Muscle of leg (tissue), 11 donors: ENCODE measurements around the gene DOCK1. TPM values are rescaled to one million over a fixed set of nuclear protein-coding genes. Genes with fewer than 3 reads are reported as not detected.
A peak's percentile ranks its signal among the peaks of the same experiment; 100 is the strongest.

Source experiments
- DNase-seq: peaks from one replicate; pipeline ENCODE4 v3.0.0; 2013
- H3K27ac ChIP-seq: one replicate; pipeline ENCODE4 v1.5.1; 2013; ENCODE audit warnings: mild to moderate bottlenecking, low read length, control low read depth
- H3K27me3 ChIP-seq: one replicate; pipeline ENCODE4 v1.6.1; 2013; ENCODE audit warnings: low read length; ENCODE audit not compliant: control insufficient read depth, insufficient read depth
- H3K36me3 ChIP-seq: one replicate; pipeline ENCODE4 v1.6.1; 2013; ENCODE audit warnings: low read length; ENCODE audit not compliant: control insufficient read depth, insufficient read depth
- H3K4me1 ChIP-seq: one replicate; pipeline ENCODE4 v1.6.1; 2013; ENCODE audit warnings: low read length; ENCODE audit not compliant: control insufficient read depth, insufficient read depth
- H3K4me3 ChIP-seq: one replicate; pipeline ENCODE4 v1.5.1; 2013; ENCODE audit warnings: low read length, control low read depth
- H3K9me3 ChIP-seq: replicated peaks from 2 replicates; pipeline ENCODE4 v1.6.1; 2013; ENCODE audit warnings: low read depth, low read length; ENCODE audit not compliant: control insufficient read depth
- WGBS: methylation state at CpG from one replicate; pipeline ENCODE4 v1.1.5; 2013; ENCODE audit warnings: missing lambda C conversion rate; ENCODE audit not compliant: insufficient coverage; 5-methylcytosine and 5-hydroxymethylcytosine counted together
- polyA plus RNA-seq, 8 donors: library from polyadenylated mRNA; unstranded; fragments of 120-200 nt; gene quantifications; one replicate each; pipeline versions ENCODE4 v1.2.1 to v1.2.3, GENCODE V29; 2013; ENCODE audit warnings: inconsistent platforms in 1 of 8, low replicate concordance in 1 of 8; ENCODE audit not compliant: insufficient read length in 8 of 8, insufficient read depth in 1 of 8
- total RNA-seq: library from RNA; stranded (reverse); fragments of 120-200 nt; gene quantifications from one replicate; pipeline ENCODE4 v1.2.4, GENCODE V29; 2013

DOCK1 gene
- total and polyA plus RNA-seq, 9 donors = 27.3 to 52.9 (median 37.1) TPM

GRCh38 chr10:127089446-127089845 lies 184.2 kb downstream of the DOCK1 start:
- 82% methylated on average over 2 of the region's 5 CpGs for WGBS
- H3K27ac ChIP-seq = no peak overlapping the region
- DNase-seq = no peak
- no peak overlapping the region for H3K4me3 ChIP-seq
- no peaks in the 10 kb centered on the region for H3K9me3 ChIP-seq
- no peaks in the 10 kb centered on the region for H3K4me1 ChIP-seq
- no peaks in the 10 kb centered on the region for H3K27me3 ChIP-seq
- H3K36me3 ChIP-seq = peaks cover 7% of the 10 kb centered on the region

DNA sequence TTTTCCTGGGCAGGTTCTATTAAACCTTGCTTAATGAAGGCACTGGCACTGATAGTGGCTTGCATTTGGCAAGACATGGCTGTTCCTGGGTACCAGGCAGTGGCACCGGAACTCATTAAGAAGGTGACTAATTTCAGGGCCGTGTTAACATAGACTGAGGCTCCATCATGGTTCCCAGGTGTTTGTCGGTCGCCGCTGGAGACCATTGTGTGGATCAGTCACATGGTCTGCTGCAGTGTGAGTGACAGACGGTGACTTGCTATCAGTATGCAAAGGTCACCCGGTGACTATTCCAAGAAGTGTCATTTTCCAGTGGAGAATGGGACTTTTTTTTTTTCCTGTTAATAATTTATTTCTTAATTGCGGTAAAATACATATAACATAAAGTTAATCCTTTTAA lies 184.9 kb downstream of the DOCK1 start:
- Histone ChIP-seq H3K27ac (no peak overlapping the region), H3K4me1 (no peaks in the 10 kb centered on the region), H3K9me3 (no peaks in the 10 kb centered on the region), H3K27me3 (no peaks in the 10 kb centered on the region), H3K36me3 (peaks cover 6% of the 10 kb centered on the region), H3K4me3 (no peak overlapping the region)
- DNase-seq = no peak
- 94% methylated on average over 5 of the region's 8 CpGs for WGBS

DNA sequence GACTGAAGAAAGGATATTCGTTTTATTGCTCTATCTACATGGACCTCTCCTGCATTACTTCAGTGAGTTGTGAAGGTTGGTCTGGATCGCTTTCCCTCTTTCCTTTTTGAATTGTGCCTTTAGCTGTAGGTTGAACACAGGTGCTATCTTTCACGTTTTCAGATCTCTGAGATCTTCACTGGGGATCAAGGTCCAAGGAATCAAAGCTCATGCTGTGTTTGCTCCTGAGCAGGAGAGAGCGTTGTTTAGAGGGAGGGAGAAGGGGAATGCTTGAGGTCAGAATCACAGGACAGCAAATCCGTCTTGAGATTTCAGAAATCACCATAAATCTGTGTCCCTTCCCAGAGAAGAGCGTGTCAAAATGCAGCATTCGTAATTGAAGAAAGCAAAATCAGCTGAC lies 186.1 kb downstream of the DOCK1 start:
- DNase-seq = no peak
- Histone ChIP-seq H3K9me3 (no peaks in the 10 kb centered on the region), H3K27me3 (no peaks in the 10 kb centered on the region), H3K4me1 (no peaks in the 10 kb centered on the region), H3K4me3 (no peak overlapping the region), H3K27ac (no peak overlapping the region), H3K36me3 (peaks cover 7% of the 10 kb centered on the region)
- WGBS = 96% methylated on average over 2 of the region's 7 CpGs

DNA sequence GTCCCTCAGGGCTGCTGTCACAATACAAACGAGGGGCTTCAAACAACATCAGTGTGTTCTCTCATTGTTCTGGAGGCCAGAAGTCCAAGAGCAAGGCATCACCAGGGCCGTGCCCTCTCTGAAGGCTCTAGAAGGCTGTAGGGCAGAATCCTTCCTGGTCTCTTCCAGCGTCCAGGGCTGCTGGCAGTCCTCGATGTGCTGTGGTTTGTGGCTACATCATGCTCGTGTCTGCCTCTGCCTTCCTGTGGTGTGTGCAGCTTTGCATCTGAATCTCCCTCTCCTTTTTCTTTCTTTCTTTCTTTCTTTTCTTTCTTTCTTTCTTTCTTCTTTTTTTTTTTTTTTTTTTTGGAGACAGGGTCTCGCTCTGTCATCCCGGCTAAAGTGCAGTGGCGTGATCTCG lies 187.7 kb downstream of the DOCK1 start:
- Histone ChIP-seq H3K27me3 (no peaks in the 10 kb centered on the region), H3K9me3 (no peaks in the 10 kb centered on the region), H3K27ac (no peak overlapping the region), H3K36me3 (peaks cover 9% of the 10 kb centered on the region), H3K4me1 (no peaks in the 10 kb centered on the region), H3K4me3 (no peak overlapping the region)
- no peak for DNase-seq
- 83% methylated on average over 3 of the region's 9 CpGs for WGBS

GRCh38 chr10:127094984-127095383 lies 189.8 kb downstream of the DOCK1 start:
- H3K27ac ChIP-seq = no peak overlapping the region
- H3K9me3 ChIP-seq = no peaks in the 10 kb centered on the region
- no peak for DNase-seq
- H3K36me3 ChIP-seq = peaks cover 9% of the 10 kb centered on the region
- WGBS = 90% methylated on average over 4 of the region's 4 CpGs
- H3K4me1 ChIP-seq = no peaks in the 10 kb centered on the region
- H3K4me3 ChIP-seq = no peak overlapping the region
- no peaks in the 10 kb centered on the region for H3K27me3 ChIP-seq

GRCh38 chr10:127100983-127101615 lies 195.9 kb downstream of the DOCK1 start:
- Histone ChIP-seq H3K9me3 (no peaks in the 10 kb centered on the region), H3K4me3 (no peak overlapping the region), H3K27me3 (no peaks in the 10 kb centered on the region), H3K27ac (no peak overlapping the region), H3K4me1 (no peaks in the 10 kb centered on the region), H3K36me3 (peaks cover 5% of the 10 kb centered on the region)
- WGBS = 87% methylated on average over 7 of the region's 10 CpGs
- no peak for DNase-seq

DNA sequence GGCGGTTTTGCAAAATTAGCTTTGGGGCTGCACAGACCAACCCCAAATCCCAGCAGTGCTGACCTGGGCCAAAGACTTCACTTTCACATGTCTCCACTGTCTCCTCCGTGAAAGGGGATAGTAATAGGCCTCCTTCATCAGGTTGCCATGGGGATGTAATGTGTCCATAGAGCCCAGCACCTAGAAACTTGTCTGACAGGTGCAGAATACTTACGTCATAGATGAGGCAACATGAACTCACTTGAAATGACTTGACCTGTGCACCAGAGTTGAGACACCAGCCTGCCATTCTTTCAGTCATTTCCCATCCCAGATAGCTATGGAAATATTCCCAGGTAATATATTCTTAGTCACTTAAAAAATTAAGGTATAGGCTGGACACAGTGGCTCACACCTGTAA lies 196.9 kb downstream of the DOCK1 start:
- no peak overlapping the region for H3K4me3 ChIP-seq
- H3K9me3 ChIP-seq = no peaks in the 10 kb centered on the region
- no peaks in the 10 kb centered on the region for H3K4me1 ChIP-seq
- no peak for DNase-seq
- WGBS = 100% methylated on average over 1 of the region's 3 CpGs
- H3K27ac ChIP-seq = no peak overlapping the region
- H3K27me3 ChIP-seq = no peaks in the 10 kb centered on the region
- H3K36me3 ChIP-seq = peaks cover 7% of the 10 kb centered on the region

GRCh38 chr10:127115100-127115499 lies 209.9 kb downstream of the DOCK1 start:
- DNase-seq = no peak
- 86% methylated on average over 1 of the region's 1 CpG for WGBS
- Histone ChIP-seq H3K27ac (no peak overlapping the region), H3K4me3 (no peak overlapping the region), H3K9me3 (no peaks in the 10 kb centered on the region), H3K4me1 (no peaks in the 10 kb centered on the region), H3K27me3 (no peaks in the 10 kb centered on the region), H3K36me3 (peaks cover 14% of the 10 kb centered on the region)

- Histone ChIP-seq H3K27me3 (no peaks in the 10 kb centered on the region), H3K4me3 (no peak overlapping the region), H3K4me1 (no peaks in the 10 kb centered on the region), H3K9me3 (no peaks in the 10 kb centered on the region), H3K27ac (no peak overlapping the region), H3K36me3 (peaks cover 9% of the 10 kb centered on the region)
- WGBS = no CpG with 5 or more reads among the region's 4 CpGs
- peak; percentile 71 for DNase-seq
Measured at GRCh38 chr10:127117125-127117524, 211.9 kb downstream of the DOCK1 start.

- no peak for DNase-seq
- Histone ChIP-seq H3K27ac (no peak overlapping the region), H3K36me3 (peaks cover 9% of the 10 kb centered on the region), H3K4me1 (no peaks in the 10 kb centered on the region), H3K4me3 (no peak overlapping the region), H3K27me3 (no peaks in the 10 kb centered on the region), H3K9me3 (no peaks in the 10 kb centered on the region)
Measured at GRCh38 chr10:127118034-127118433, 212.8 kb downstream of the DOCK1 start.

GRCh38 chr10:127119936-127120335 lies 214.7 kb downstream of the DOCK1 start:
- WGBS = 87% methylated on average over 6 of the region's 8 CpGs
- Histone ChIP-seq H3K36me3 (peaks cover 3% of the 10 kb centered on the region), H3K9me3 (no peaks in the 10 kb centered on the region), H3K27me3 (no peaks in the 10 kb centered on the region), H3K27ac (no peak overlapping the region), H3K4me3 (no peak overlapping the region), H3K4me1 (no peaks in the 10 kb centered on the region)
- no peak for DNase-seq
